GM19035 (cell line): Measurements from ENCODE around the gene FSCN2.

Experiments used
- ATAC-seq: cut with Tn5 transposase; IDR thresholded peaks from one replicate; pipeline ENCODE4 v1.9.1; 2021; ENCODE audit not compliant: unreplicated experiment

Gene FSCN2

DNA sequence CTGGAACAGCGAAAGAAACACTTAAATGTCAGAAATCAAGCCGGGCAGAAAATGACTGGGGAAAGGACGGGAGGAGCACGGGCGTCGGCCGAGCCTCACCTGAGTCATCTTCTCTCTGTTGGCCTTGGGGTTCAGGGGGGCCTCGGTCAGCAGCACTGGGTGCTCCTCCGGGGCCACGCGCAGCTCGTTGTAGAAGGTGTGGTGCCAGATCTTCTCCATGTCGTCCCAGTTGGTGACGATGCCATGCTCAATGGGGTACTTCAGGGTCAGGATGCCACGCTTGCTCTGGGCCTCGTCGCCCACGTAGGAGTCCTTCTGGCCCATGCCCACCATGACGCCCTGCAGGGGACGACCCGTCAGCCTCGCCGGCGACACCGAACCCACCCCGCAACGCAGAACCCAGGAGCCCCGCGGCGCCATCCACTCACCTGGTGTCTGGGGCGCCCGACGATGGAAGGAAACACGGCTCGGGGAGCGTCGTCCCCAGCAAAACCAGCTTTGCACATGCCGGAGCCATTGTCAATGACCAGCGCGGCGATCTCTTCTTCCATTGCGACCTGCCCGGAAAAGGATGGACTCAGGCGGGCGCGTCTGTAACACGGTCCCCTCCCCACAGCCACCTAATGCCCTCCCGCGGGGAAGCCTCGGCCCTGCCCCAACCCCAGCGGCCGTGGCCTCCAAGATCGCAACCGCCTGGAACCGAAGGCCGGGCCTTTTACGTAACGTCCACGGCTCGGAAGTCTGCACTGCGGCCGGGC lies 16.2 kb upstream of the FSCN2 start:
- ATAC-seq: no peak

DNA sequence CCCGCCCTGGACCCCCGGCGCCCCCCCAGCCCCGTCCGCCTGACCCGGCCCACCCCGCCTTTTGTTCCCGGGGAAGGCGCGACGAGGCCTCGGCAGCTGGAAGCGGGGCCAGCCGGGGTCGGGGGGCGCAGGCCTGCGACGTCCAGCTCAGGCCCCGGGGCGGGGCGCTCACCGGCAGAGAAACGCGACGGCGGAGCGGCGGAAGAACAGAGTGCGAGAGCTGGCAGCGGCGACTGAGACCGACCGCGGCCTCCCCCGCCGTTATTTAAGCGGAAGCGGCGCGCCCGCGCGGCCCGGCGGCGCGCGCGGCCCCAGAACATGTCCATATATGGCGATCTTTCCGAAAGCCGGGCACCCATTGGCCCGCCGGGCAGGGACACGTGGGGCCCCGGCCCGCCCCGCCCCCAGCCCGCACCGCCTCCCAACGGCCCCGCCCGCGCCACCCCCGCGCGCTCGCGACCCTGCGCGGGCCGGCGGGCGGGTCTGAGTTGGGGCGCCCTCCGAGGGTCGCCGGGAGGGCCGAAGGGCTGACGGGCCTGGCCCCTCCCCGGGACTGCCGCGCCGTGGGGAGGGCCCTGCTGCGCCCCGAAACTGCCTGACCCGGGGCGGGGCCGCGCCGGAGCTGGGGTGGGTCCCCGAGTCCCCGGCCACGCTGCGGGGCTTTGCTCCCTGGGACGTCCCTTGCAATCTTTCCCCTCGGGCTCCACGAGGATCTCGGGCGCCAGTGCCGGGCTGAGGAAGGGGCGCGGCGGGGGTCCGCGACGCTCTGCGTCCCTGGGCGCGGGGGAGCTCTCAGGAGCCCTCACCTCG lies 15.4 kb upstream of the FSCN2 start, which contains the start of gene ACTG1:
Gene ACTG1 (minus strand): TSS at position 238 of the 810 bp plus-strand sequence. CDS start 445 bp downstream, outside the sequence.
- peak; percentile 47 for ATAC-seq

DNA sequence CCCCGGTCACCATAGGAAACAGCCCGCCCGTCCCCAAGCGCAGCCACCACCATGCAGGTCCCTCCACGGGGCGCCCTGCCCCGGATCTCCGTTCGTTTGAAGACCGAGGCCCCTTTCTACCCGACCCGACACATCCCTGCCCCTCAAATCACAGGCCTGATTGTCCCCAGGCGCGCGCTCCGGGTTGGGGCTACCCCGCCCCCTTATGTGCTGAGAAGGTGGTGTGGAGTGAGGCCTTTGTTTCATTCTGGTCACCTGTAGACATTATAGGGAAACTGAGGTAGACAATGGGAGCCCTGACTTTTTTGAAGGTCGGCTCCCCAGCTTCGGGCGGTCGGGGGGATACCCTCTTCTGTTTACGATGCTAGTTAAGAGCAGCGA lies 14.8 kb upstream of the FSCN2 start:
- ATAC-seq: no peak

DNA sequence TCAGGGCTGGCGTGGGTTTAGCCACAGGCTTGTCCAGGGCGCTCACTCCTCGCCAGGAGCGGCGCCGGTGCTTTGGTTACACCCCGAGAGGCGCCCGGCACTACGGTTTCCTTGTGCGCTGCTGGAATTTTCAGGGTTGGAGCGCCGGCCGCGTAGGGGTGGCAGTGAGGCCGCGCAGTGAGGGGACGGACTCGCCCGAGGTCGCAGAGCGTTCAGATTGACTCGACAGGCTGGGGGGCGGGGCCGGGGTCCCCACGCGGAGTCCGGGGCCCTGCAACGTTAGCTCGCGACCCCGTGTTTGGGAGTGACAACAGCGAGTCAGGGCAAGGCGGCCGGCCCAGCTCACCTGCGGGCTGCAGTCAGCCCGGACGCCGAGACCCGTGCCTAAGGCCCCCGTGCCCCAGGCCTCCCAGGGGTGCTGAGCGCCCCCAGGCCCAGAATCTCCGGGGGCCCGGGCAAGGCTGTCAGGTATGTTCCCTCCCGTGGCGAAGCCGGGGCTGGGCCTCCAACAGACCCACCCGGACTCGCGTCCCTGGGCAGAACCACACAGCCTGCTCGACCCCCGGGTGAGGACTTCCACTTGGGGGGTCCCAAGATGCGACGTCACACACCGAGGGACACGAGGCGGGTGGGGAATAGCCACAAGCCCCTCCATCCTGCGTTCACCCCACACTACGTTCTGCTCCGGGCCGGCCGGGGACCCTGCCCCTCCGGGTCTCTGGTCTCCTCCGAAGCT lies 14.3 kb upstream of the FSCN2 start:
- ATAC-seq: no peak

DNA sequence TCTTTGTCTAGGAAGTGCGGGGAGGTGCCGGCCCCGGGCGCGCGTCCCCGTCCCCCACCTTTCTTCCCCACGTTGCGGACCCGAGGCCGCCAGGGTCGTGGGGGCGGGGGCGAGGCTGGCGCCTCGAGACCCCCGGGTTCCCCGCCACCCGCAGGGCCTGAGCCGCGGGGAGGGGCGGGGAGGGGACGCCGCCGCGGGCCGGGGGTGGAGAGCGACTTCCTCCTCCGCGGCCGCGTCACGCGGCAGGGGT lies 13.8 kb upstream of the FSCN2 start:
- no peak for ATAC-seq

DNA sequence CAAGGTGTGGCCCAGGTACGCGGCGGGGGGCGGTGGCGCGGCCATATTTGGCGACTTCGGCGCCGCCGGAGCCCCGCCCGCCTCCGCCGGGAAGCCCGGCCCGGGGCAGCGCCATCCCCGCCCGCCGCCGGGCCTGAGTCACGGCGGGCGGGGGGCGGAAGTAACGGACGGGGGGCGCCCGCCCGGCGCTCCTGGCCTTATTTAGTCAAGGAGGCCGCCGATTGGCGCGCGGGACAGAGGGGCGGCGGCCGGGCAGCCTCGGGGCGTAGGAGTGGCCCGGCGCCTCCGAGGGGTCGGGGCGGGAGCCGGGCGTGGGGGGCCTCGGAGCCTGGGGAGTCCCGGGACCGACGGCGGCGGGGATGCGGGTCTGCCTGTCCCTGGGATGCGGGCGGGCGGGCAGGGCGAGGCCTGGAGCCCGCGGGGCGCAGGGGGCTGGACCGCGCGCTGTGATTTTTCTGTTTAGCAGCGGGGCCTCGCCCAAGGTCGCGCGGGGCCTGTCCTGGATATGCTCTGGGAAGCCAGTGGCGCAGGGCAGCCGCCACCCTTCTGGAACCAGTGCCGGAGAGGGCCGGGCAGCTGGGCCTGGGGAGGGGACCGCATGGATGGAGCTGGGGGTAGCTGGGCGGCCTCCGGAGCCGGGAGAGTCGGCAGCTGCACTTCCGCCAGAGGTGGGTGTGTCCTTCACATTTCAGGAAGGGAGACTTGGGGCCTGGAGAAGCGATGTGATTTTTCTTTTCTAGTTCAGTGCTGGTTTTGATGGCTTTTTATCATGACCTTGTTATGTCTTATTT lies 13.2 kb upstream of the FSCN2 start:
- ATAC-seq: peak; percentile 19

DNA sequence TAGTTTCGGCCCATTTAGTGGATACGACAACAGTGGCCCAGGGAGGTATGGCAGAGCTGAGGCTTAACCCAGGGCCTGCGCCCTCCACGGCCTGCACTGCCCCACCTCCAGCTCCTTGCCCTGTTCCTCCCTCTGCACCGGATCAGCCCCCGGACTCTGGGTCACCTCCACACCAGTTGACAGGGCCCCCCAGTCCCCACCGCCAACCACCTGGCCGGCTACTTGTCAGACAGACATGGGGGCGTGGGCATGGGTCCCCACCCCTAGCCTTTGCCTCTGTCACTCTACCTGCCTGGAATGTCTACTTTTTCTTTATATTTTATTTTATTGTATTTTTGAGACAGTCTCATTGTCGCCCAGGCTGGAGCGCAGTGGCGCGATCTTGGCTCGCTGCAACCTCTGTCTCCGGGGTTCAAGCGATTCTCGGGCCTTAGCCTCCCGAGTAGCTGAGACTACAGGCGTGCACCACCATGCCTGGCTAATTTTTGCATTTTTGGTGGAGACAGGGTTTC lies 12.6 kb upstream of the FSCN2 start:
- no peak for ATAC-seq

DNA sequence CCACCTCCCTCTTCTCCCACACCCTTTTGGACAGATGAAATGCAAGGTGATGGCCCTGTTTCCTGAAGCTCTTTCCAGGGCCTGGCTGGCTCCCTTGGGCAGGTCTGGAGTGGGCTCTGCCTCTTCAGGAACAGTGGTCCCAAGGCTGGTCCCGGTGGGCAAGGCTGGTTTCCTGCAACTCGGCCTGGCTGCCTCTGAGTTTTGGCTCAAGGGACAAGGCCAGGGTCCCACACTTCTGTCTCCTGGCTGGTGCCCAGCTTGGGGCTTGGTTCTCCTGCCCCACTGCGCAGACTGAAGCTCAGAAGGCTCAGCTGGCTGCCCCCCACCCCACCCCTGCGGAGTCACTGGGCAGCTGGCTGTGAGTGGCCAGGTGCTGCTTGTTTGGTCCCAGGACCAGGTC lies 11.7 kb upstream of the FSCN2 start:
- no peak for ATAC-seq

DNA sequence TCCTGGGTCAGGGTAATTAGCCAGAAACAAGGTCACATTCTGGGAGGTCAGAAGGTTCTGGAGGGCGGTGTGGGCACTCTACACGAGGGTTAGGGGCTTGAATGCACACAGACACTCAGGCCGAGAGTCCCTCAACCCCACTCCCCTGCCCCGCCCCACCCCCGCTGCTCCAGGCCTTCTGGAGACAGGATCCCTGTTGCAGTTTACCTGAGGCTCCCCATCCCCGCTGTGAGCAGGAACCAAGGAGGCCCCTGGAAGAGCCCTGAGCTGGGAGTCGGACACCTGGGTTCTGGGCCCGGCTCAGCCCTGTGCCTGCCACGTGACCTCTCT lies 11.2 kb upstream of the FSCN2 start:
- no peak for ATAC-seq

DNA sequence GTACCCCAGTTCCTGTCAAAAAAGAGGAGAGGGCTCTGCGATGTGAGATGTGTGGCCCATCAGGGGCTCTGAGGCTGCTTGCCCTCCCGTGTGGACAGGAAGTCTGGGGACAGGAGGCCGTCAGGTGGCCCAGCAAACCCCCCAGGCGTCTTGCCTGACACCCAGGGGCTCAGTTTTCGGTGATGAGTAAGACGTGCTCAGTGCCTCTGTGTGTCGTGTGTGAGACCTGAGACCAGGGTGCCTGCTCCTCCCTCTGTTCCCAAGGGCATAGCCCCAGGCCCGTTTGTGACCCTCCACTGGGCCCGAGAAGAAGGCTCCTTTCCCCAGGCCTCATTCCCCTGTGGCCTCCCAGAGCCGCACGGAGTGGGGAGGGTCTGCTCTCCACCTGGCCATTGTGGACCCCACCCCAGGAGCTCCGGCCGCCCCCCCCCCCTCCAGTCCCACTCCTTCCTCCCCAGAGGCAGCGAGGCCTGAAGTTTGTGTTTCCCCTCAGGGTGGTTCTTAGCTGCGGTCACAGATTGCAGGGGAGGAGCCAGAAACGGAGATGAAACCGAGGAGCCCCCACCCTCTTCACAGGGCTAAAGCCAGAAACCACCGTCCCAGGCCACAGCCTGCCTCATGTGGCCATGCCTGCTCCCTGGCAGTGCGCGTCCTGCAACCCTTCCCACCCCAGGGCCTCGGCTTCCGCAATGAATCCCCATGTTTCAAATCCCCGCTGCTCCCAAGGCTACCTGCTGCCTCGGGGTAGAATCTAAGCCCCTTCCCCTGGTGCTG lies 10.7 kb upstream of the FSCN2 start:
- peak; percentile 16 for ATAC-seq

DNA sequence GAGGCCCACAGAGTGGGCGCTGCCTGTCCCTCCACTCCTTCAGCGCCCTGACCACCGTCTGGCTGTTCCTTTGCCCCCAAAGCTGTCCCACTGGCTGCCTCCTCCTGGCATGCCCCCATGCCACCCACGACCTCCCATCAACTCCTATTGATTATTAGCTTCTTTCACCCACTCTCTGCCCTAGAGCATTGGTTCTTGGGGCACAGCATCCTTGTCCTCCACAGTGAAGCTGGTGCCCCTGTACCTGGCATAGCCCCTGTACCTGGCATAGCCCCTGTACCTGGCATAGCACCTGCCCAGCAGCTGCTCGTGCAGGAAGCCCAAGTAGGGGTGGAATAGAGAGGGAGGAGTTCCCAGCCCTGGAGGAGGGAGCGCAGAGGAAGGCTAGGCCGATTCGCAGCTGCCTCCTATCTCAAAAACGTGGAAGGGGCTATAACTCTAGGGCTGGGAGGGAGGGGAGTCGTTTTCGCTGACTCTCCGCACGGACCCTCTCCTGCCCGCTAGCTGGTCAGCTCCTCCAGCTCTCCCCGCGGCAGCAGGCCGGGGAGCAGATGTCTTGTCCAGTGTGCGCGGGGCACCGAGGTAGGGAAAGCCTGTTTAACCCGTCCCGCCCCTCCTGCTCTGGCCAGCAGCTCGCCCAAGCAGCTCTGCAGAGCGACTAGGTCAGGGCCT lies 9.9 kb upstream of the FSCN2 start:
- ATAC-seq: no peak

DNA sequence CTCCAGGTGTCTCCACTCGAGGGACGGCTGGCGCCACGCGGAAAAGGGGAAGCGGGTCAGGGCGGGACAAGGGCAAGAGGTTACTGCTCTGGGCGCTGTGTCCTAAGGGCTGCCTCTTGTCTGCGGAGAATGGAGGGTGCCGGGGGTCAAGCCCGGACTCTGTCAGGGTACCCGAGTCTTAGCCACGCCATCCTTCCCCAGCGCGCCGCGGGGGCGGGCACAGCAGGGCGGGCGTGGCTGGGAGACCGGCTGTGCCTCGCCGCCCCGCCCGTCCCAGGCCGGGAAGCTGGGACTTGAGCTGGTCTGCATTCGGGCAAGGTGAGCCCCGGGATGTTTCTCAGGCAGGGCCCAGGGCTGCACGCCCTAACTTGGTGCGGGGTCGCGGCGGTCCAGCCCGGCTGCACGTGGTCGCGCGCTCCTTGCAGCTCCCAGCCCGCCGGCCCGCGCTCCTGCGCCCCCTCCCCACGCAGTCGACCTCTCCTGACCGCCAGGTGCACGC lies 9.3 kb upstream of the FSCN2 start:
- no peak for ATAC-seq

DNA sequence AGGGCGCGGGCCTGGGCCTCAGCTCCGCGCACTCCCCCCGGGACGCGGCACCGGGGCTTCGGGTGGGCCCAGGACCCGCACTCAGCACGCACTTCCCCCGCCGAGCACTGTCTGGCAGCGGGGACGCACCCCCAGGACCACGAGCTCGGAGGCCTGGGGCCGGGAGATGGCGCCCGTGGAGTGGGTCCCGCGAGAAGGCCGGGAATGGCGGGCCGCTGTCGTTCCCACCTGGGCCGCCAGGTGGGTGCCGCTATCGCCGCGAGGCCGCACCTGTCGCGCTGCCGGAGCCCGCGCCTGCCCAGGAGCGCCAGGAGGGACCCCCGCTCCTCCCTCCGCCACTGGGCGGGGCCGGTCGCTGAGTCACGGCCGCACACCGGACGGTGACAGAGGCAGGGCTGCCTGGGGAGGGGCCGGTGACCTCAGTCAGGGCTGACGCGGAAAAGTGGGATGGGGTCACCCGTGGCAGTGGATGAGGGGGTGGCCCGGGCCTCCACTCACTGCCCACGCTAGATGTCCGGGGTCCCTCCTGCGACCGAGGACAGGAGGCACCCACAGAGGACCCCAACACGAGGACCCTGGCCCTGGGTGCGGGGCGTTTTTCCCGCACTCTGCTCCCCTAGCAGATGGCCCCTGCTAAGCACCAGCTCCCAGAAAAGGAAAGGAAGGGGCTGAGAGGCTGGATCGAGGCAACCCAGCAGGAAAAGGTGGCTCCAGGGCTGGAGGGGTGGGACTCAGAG lies 8.7 kb upstream of the FSCN2 start:
- no peak for ATAC-seq

DNA sequence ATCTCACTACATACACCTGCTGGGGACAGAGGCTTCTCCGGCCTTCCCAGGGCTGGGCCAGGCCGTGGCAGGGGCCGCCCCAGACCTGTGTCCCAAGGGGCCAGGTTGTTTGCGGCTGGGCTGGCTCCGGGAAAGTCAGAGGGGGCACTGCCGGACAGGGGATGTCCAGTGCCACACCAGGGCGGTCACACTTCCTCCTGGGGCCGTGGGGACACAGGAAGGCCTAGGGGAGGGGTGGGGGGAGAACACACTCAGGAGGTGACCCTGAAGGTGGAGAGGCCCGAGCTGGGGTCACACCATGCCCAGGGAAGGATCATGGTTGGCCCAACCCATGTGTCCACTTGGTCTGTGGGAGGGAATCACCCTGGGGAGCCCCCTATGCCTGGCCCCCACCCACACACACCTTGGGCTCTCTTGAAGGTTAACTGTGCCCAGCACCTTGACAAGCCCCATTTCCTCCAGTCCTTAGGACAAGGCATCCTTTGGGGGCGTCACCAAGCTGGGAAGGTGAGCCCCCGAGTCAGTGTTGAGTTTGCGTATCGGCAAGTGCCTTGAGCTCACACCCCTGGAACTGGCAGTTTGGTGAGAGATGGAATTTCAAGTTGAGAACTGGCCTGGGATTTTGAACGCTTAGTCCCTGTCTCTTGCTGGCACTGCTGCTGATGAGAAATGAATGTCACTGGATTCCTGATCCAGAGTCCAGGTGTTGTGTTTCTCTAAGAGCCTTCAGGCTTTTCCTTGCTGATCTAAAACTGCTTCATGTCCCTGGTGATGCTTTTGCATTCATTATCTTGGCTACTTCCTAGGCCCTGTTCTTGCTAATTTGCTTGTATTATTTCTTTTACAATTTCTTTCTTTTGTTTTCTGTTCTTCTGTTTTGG lies 7.9 kb upstream of the FSCN2 start:
- no peak for ATAC-seq

DNA sequence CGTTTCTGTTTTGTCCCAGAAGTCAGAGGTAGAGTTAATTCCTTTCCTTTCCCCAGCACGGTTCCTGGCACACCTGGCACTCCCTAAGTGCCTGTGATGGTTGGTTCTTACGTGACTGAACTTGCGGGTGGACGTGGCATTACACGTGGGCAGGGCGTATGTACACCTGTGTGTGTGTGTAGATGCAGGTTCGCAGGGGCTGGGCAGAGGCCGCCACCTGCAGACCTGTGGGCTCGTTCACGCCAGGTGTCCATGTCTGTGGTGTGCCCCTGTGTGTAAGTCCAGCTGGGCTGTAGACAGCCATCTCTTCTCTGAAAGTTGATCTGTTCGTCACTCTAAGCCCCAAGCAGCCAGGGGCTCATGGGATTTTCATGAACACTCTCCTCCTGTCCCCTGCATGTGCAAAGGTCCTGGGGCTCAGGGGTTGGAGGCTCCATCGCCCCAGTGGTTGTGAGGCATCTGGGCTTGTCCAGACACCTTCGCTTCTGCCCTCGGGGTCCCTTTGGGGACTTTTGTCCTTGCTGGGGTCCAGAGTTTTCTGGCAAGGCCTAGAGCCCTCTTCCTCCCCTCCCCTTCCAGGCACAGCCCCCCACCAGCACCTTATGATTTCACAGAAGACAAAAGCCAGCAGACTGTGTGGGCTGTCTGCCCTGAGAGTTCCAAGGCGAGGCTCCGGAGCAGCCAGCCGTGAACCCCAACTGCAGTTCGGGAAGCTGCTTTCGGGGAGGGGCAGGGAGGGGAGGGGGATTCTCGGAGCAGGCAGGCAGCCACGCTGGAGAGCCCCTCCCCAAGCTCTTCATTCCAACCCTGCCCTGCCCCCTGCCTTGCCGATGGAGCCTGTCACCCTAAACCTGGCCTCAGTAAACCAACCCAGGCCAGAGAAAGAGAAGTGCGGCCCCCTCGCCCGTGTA lies 5.4 kb upstream of the FSCN2 start:
- no peak for ATAC-seq

DNA sequence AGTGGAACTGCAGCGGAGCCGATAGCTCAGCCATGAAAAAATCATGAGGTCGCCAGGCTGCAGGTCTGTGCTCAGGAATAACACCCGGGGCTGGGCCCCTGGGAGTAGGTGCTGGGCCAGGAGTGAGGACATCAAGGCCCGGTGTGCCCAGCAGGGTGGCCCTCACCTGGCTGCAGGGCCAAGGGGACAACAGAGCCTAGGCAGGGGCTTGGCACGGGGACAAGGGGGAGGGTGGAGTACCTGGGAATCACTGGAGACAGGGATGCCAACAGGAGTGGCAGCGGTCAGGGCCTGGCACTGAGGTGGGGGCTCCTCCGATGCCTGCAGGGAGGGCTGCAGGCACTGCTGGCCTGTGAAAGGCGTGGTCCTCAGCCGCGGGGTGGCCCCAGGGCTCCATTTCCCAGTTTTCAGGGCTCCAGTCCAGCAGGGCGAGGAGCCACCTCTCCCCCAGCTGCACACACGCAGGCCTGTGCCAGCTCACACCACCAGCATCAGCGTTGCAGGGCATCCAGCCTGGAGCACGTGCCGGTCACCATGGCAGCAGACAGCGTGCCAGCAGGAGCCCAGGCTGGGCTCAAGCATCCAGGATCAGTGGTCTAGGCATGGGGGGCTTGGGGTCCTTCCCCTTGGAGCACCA lies 4.7 kb upstream of the FSCN2 start:
- ATAC-seq: no peak
